Panc1 (cell line): ENCODE measurements around the gene SETD5.

Experiments used
- CTCF ChIP-seq: fragments of 450-650 bp; IDR thresholded peaks from 2 replicates; pipeline ENCODE4 v1.5.1; 2017; ENCODE audit warnings: mild to moderate bottlenecking
- POLR2AphosphoS5 ChIP-seq: IDR thresholded peaks from 2 replicates; pipeline ENCODE4 v1.6.1; 2012; ENCODE audit warnings: mild to moderate bottlenecking, low read depth, low read length, moderate library complexity

- TF ChIP-seq POLR2AphosphoS5 (no peak), CTCF (no peak)
Measured at GRCh38 chr3:9480265-9480664, 82.8 kb downstream of the SETD5 start.
